ENCODE measurements around the gene FHIT.

FHIT gene

GRCh38 chr3:61169621-61170251 is 81.5 kb downstream of the FHIT start:
- no peak for DNase-seq (ENCODE audit: low spot score)

GRCh38 chr3:61168286-61168685 is 83.0 kb downstream of the FHIT start:
- DNase-seq (ENCODE audit: low spot score): no peak

GRCh38 chr3:61162965-61163364 is 88.3 kb downstream of the FHIT start:
- no peak for DNase-seq (ENCODE audit: low spot score)

GRCh38 chr3:61158667-61159066 is 92.6 kb downstream of the FHIT start:
- DNase-seq (ENCODE audit: low spot score): no peak

- no peak for DNase-seq (ENCODE audit: low spot score)
Observed at GRCh38 chr3:61158216-61158615, 93.0 kb downstream of the FHIT start.

GRCh38 chr3:61157414-61157813 is 93.8 kb downstream of the FHIT start:
- no peak for DNase-seq (ENCODE audit: low spot score)

GRCh38 chr3:61155701-61156292 is 95.5 kb downstream of the FHIT start:
- DNase-seq (ENCODE audit: low spot score): no peak

- DNase-seq (ENCODE audit: low spot score): no peak
Observed at GRCh38 chr3:61154457-61155198, 96.6 kb downstream of the FHIT start.

- DNase-seq (ENCODE audit: low spot score): peak; percentile 64
Observed at GRCh38 chr3:61152071-61152470, 99.2 kb downstream of the FHIT start.

GRCh38 chr3:61149236-61149635 is 102.0 kb downstream of the FHIT start:
- no peak for DNase-seq (ENCODE audit: low spot score)

GRCh38 chr3:61146010-61146890 is 105.0 kb downstream of the FHIT start:
- DNase-seq (ENCODE audit: low spot score): no peak

- no peak for DNase-seq (ENCODE audit: low spot score)
Observed at GRCh38 chr3:61141697-61142096, 109.6 kb downstream of the FHIT start.

GRCh38 chr3:61141227-61141626 is 110.0 kb downstream of the FHIT start:
- no peak for DNase-seq (ENCODE audit: low spot score)

- DNase-seq (ENCODE audit: low spot score): no peak
Observed at GRCh38 chr3:61139686-61140085, 111.6 kb downstream of the FHIT start.

- DNase-seq (ENCODE audit: low spot score): no peak
Observed at GRCh38 chr3:61138401-61138800, 112.9 kb downstream of the FHIT start.

- DNase-seq (ENCODE audit: low spot score): no peak
Observed at GRCh38 chr3:61136191-61136590, 115.1 kb downstream of the FHIT start.

GRCh38 chr3:61134532-61134931 is 116.7 kb downstream of the FHIT start:
- DNase-seq (ENCODE audit: low spot score): no peak

- DNase-seq (ENCODE audit: low spot score): no peak
Observed at GRCh38 chr3:61132062-61132461, 119.2 kb downstream of the FHIT start.

GRCh38 chr3:61118830-61119229 is 132.4 kb downstream of the FHIT start:
- DNase-seq (ENCODE audit: low spot score): no peak

- no peak for DNase-seq (ENCODE audit: low spot score)
Observed at GRCh38 chr3:61117045-61117898, 134.0 kb downstream of the FHIT start.

GRCh38 chr3:61114316-61114953 is 136.8 kb downstream of the FHIT start:
- no peak for DNase-seq (ENCODE audit: low spot score)
